GM21723 (cell line): ENCODE data around the gene ROR2.

Experiments
- ATAC-seq: cut with Tn5 transposase; IDR thresholded peaks from one replicate; pipeline ENCODE4 v1.9.1; 2021; ENCODE audit warnings: mild to moderate bottlenecking, moderate library complexity; ENCODE audit not compliant: unreplicated experiment

Gene ROR2

GRCh38 chr9:91757782-91758181, 192.2 kb downstream of the ROR2 start:
- no peak for ATAC-seq

- ATAC-seq, result no peak
Observed at GRCh38 chr9:91756510-91756780, 193.6 kb downstream of the ROR2 start.

- no peak for ATAC-seq
Observed at GRCh38 chr9:91755761-91756509, 194.1 kb downstream of the ROR2 start.

- no peak for ATAC-seq
Observed at GRCh38 chr9:91753711-91754110, 196.3 kb downstream of the ROR2 start.

- no peak for ATAC-seq
Observed at GRCh38 chr9:91751922-91752321, 198.1 kb downstream of the ROR2 start.

GRCh38 chr9:91750343-91750742, 199.7 kb downstream of the ROR2 start:
- no peak for ATAC-seq

GRCh38 chr9:91746904-91747303, 203.1 kb downstream of the ROR2 start:
- ATAC-seq, result no peak

- no peak for ATAC-seq
Observed at GRCh38 chr9:91746357-91746756, 203.7 kb downstream of the ROR2 start.

- ATAC-seq, result no peak
Observed at GRCh38 chr9:91744114-91744513, 205.9 kb downstream of the ROR2 start.

- no peak for ATAC-seq
Observed at GRCh38 chr9:91741522-91741921, 208.5 kb downstream of the ROR2 start.

GRCh38 chr9:91740701-91741100, 209.3 kb downstream of the ROR2 start:
- ATAC-seq, result no peak

- no peak for ATAC-seq
Observed at GRCh38 chr9:91736898-91737601, 213.0 kb downstream of the ROR2 start.

GRCh38 chr9:91736311-91736710, 213.7 kb downstream of the ROR2 start:
- no peak for ATAC-seq

- no peak for ATAC-seq
Observed at GRCh38 chr9:91735049-91735448, 215.0 kb downstream of the ROR2 start.

- ATAC-seq, result no peak
Observed at GRCh38 chr9:91734371-91734981, 215.6 kb downstream of the ROR2 start.

- ATAC-seq, result no peak
Observed at GRCh38 chr9:91733006-91733624, 216.9 kb downstream of the ROR2 start.

GRCh38 chr9:91732187-91733005, 217.6 kb downstream of the ROR2 start:
- ATAC-seq, result no peak

GRCh38 chr9:91730806-91731205, 219.2 kb downstream of the ROR2 start:
- ATAC-seq, result no peak

- no peak for ATAC-seq
Observed at GRCh38 chr9:91729558-91729842, 220.5 kb downstream of the ROR2 start.

GRCh38 chr9:91727972-91728371, 222.1 kb downstream of the ROR2 start:
- no peak for ATAC-seq

GRCh38 chr9:91727316-91727861, 222.6 kb downstream of the ROR2 start:
- no peak for ATAC-seq
